HUES6 (cell line): Measurements from ENCODE around the gene CTIF.
"Not testable (repeated sequence)": the region's sequence is repeated elsewhere in the genome, so short reads cannot be mapped to it uniquely, and the experiment has no call there.

Experiments used
- H3K27ac ChIP-seq: 2 replicates; pipeline ENCODE4 v1.7.0; 2013; ENCODE audit warnings: low read depth, mild to moderate bottlenecking, low read length, inconsistent platforms
- H3K27me3 ChIP-seq: 2 replicates; pipeline ENCODE4 v1.6.1; 2013; ENCODE audit warnings: low read length; ENCODE audit not compliant: control insufficient read depth, insufficient read depth
- H3K36me3 ChIP-seq: 2 replicates; pipeline ENCODE4 v1.6.1; 2013; ENCODE audit warnings: low read length; ENCODE audit not compliant: control insufficient read depth, insufficient read depth
- H3K4me1 ChIP-seq: 2 replicates; pipeline ENCODE4 v1.6.1; 2013; ENCODE audit warnings: low read length; ENCODE audit not compliant: control insufficient read depth, insufficient read depth
- H3K4me3 ChIP-seq: 2 replicates; pipeline ENCODE4 v1.5.1; 2013; ENCODE audit warnings: low read depth, low read length
- H3K9ac ChIP-seq: one replicate; pipeline ENCODE4 v1.6.1; 2013; ENCODE audit warnings: mild to moderate bottlenecking, low read length
- H3K9me3 ChIP-seq: 2 replicates; pipeline ENCODE4 v1.6.1; 2013; ENCODE audit warnings: low read depth, low read length; ENCODE audit not compliant: control insufficient read depth, insufficient read depth

The CTIF gene

DNA sequence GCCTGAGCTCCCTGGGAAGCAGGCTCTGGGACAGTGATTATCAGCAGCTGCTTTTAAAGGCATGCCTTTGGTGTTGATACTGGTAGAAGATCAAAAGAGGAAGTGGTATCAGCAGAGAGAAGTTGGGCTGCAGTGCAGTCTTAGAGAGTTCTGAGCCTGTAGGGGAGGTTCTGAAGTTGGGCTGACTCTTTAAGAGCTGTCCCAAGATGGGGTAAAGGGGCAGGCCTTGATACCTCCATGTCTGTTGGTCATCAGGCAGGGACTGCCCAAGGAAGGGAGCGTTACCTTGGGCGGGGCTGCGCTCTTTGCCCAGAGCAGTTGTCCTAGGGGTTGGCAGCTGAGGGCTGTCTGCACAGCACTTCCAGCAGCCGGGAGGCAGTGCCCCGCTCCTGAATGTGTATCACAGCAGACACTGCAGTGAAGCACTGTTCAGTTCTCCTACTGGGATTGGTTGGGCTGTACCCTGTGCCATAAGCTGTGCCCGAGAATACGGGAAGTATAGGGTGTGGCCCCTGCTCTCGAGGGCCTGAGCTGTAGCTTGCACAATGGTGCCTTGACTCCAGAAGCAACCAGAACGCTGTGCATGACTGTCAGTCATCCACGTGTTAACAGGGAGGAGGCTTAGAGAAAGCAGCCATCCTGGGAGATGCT is 177.0 kb downstream of the CTIF start:
- Histone ChIP-seq H3K4me3 (no peak overlapping the region), H3K27ac (no peak overlapping the region), H3K9ac (no peak overlapping the region), H3K27me3 (no peaks in the 10 kb centered on the region), H3K36me3 (peaks cover 7% of the 10 kb centered on the region), H3K9me3 (peaks cover 2% of the 10 kb centered on the region; the same call in 1 of the 2 replicates), H3K4me1 (peaks cover 25% of the 10 kb centered on the region; the same call in 1 of the 2 replicates)

DNA sequence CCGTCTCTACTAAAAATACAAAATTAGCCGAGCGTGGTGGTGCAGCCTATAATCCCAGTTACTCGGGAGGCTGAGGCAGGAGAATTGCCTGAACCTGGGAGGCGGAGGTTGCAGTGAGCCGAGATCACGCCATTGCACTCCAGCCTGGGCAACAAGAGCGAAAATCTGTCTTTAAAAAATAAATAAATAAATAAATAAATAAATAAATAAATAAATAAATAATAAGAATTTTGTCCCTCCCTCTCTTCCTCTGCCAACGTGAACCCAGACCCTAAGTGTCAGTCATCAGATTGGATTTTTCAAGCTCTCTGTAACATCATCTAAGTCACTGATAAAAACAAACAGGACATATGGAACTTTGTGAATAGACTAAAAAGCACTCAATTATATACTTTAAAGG is 178.4 kb downstream of the CTIF start:
- H3K27me3 ChIP-seq, H3K9ac ChIP-seq, H3K4me3 ChIP-seq, H3K9me3 ChIP-seq, H3K27ac ChIP-seq, H3K36me3 ChIP-seq: not testable (repeated sequence)
- H3K4me1 ChIP-seq = peaks cover 25% of the 10 kb centered on the region; the same call in 1 of the 2 replicates

DNA sequence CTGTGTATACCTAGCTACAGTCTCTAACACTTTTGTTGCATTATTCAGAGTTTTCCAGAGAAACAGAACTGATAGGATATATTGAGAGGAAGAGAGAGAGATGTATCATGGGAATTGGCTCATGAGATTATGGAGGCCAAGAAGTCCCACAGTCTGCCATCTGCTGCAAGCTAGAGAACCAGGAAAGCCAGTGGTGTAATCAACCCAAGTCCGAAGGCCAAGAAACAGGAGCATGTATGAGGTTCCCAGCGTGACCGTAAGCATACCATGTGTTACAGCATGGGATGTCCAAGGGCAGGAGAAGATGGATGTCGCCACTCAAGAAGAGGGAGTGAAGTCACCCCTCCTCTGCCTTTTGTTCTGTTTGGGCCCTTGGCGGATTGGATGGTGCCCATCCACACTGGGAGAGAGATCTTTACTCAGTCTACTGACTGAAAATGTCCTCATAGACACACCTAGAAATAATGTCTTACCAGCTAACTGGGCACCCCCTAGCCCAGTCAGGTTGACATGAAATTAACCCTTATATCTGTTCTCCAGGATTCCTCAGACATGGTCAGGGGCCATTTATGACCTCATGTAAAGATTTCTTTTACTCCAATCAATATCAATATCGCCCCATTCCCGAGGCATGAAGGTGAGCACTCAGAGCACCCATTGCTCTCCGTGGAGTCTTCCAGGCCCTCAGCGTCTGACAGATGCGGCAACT is 179.6 kb downstream of the CTIF start:
- Histone ChIP-seq H3K4me1 (peaks cover 25% of the 10 kb centered on the region; the same call in 1 of the 2 replicates), H3K36me3 (peaks cover 7% of the 10 kb centered on the region), H3K9me3 (peaks cover 2% of the 10 kb centered on the region; the same call in 1 of the 2 replicates)

GRCh38 chr18:48719388-48719787 is 180.6 kb downstream of the CTIF start:
- Histone ChIP-seq H3K4me1 (peaks cover 24% of the 10 kb centered on the region; the same call in 1 of the 2 replicates), H3K27me3 (no peaks in the 10 kb centered on the region), H3K27ac (no peak overlapping the region), H3K4me3 (no peak overlapping the region), H3K36me3 (peaks cover 7% of the 10 kb centered on the region), H3K9ac (no peak overlapping the region), H3K9me3 (peaks cover 2% of the 10 kb centered on the region; the same call in 1 of the 2 replicates)

More for the DNA sequence above, 179.6 kb downstream of the CTIF start:
- Histone ChIP-seq H3K9ac (no peak overlapping the region), H3K4me3 (no peak overlapping the region), H3K27me3 (no peaks in the 10 kb centered on the region), H3K27ac (no peak overlapping the region)

- Histone ChIP-seq H3K36me3 (peaks cover 7% of the 10 kb centered on the region), H3K4me3 (no peak overlapping the region), H3K27me3 (no peaks in the 10 kb centered on the region), H3K4me1 (peaks cover 17% of the 10 kb centered on the region; the same call in 1 of the 2 replicates), H3K9me3 (peaks cover 2% of the 10 kb centered on the region; the same call in 1 of the 2 replicates), H3K27ac (no peak overlapping the region), H3K9ac (no peak overlapping the region)
Observed at GRCh38 chr18:48719974-48720654, 181.3 kb downstream of the CTIF start.

- no peak overlapping the region for H3K27ac ChIP-seq
Observed at GRCh38 chr18:48720655-48721025, 181.8 kb downstream of the CTIF start.

DNA sequence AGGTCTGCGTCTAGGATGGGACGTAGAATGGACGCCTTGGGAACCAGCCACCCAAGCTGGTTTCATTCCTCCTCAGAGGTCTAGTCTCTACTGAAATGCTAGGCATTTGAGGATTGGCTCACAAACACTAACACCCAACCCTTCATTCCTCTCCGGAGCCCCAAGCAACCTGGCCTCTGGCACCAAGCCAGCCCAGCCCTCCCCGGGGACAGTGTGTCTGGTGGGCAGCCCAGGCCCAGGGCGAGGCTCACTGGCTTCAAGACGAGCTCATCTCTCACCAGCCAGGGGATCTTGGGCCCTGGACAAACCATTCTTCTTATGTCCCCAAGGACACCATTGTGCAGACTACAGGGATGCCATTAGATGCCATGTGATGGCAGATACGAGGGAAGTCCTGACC is 182.5 kb downstream of the CTIF start:
- no peaks in the 10 kb centered on the region for H3K27me3 ChIP-seq
- no peak overlapping the region for H3K27ac ChIP-seq
- H3K4me3 ChIP-seq = no peak overlapping the region
- peaks cover 5% of the 10 kb centered on the region; the same call in 1 of the 2 replicates for H3K4me1 ChIP-seq
- peaks cover 2% of the 10 kb centered on the region; the same call in 1 of the 2 replicates for H3K9me3 ChIP-seq
- H3K9ac ChIP-seq = no peak overlapping the region
- H3K36me3 ChIP-seq = peaks cover 7% of the 10 kb centered on the region

More at GRCh38 chr18:48720655-48721025, 181.8 kb downstream of the CTIF start:
- Histone ChIP-seq H3K36me3 (peaks cover 7% of the 10 kb centered on the region), H3K9me3 (peaks cover 2% of the 10 kb centered on the region; the same call in 1 of the 2 replicates), H3K9ac (no peak overlapping the region), H3K27me3 (no peaks in the 10 kb centered on the region), H3K4me3 (no peak overlapping the region), H3K4me1 (peaks cover 11% of the 10 kb centered on the region; the same call in 1 of the 2 replicates)

- Histone ChIP-seq H3K27me3 (no peaks in the 10 kb centered on the region), H3K4me1 (peaks cover 5% of the 10 kb centered on the region; the same call in 1 of the 2 replicates), H3K36me3 (peaks cover 7% of the 10 kb centered on the region), H3K27ac (no peak overlapping the region), H3K9ac (no peak overlapping the region), H3K4me3 (no peak overlapping the region), H3K9me3 (peaks cover 6% of the 10 kb centered on the region)
Observed at GRCh38 chr18:48723016-48723415, 184.2 kb downstream of the CTIF start.

DNA sequence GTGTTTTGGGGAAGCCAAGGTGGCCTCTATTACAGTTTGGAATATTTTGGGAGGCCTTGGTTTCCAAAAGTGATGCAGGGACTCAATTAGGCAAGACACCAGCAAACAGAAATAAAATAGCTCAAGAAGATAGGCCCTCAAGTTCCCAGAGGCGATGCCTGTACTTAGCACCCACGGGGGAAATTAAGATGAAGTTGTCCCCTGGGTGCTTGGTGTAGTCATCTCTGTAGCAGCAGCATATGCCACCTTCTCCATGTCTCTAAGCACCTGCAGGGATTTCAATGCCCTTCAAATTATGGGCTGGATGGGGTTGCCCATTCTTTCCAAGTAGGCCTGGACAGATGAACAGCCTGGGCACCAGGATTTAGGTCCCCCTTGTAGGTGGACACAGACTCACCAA is 185.0 kb downstream of the CTIF start:
- Histone ChIP-seq H3K9ac (no peak overlapping the region), H3K27ac (no peak overlapping the region), H3K4me3 (no peak overlapping the region), H3K27me3 (no peaks in the 10 kb centered on the region), H3K9me3 (peaks cover 4% of the 10 kb centered on the region; the same call in 1 of the 2 replicates), H3K36me3 (peaks cover 1% of the 10 kb centered on the region; the same call in 1 of the 2 replicates), H3K4me1 (peaks cover 5% of the 10 kb centered on the region; the same call in 1 of the 2 replicates)

DNA sequence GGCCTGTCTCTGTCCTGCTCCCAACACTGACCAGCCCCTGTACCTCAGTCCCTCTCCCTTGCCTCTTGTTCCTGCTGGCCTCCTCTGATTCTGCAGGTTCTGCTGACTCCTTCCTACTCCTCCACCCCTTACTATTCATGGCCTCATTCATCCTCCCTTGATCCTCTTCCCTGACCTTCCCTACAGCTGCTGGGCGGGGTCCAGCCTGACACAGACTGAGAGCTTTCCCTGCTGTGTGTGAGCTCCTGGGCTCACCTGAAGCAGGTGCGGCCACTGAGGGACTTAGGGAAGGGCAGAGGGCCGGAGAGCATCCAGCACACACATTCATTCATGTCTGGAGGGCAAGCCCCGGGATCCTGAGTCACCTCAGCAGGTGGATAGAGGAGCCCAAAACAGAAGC is 185.6 kb downstream of the CTIF start:
- no peak overlapping the region for H3K27ac ChIP-seq
- no peaks in the 10 kb centered on the region for H3K27me3 ChIP-seq
- H3K9ac ChIP-seq = no peak overlapping the region
- no peaks in the 10 kb centered on the region for H3K36me3 ChIP-seq
- H3K4me1 ChIP-seq = peaks cover 5% of the 10 kb centered on the region; the same call in 1 of the 2 replicates
- no peak overlapping the region for H3K4me3 ChIP-seq
- H3K9me3 ChIP-seq = peaks cover 4% of the 10 kb centered on the region; the same call in 1 of the 2 replicates
